IMR-90 (cell line): ENCODE results near the gene MDFIC2. TPM values are rescaled to one million over a fixed set of nuclear protein-coding genes. Genes with fewer than 3 reads are reported as not detected.

Source experiments
- ATAC-seq: fragments of 200-7000 bp; cut with Tn5 transposase; 2 replicates; pipeline ENCODE4 v1.9.1; 2020; ENCODE audit warnings: low read depth, mild to moderate bottlenecking, moderate library complexity
- BruUV-seq: library from RNA; stranded (reverse); fragments of 400-500 nt; replicated peaks from 2 replicates; lab custom pipeline; 2021; lab: Mats Ljungman, UMichigan
- CTCF ChIA-PET: fragments of 300-600 bp; formaldehyde crosslinking; extraction: SDS; loops from one replicate; lab custom pipeline; 2021; ENCODE audit warnings: antibody characterized with exemption; lab: Yijun Ruan, JAX
- POLR2A ChIA-PET: fragments of 300-600 bp; sonication (Branson Sonifier 250); formaldehyde crosslinking; loops from one replicate; lab custom pipeline; 2022; ENCODE audit warnings: antibody characterized with exemption; ENCODE audit not compliant: unreplicated experiment; lab: Charles Lee
- DNase-seq: peaks from one replicate; pipeline ENCODE4 v3.0.0; 2013
- H2AFZ ChIP-seq: replicated peaks from 2 replicates; pipeline ENCODE3; 2013; ENCODE audit warnings: low read length, mild to moderate bottlenecking; ENCODE audit not compliant: poor library complexity
- H2AK5ac ChIP-seq: 2 replicates; pipeline ENCODE4 v1.6.1; 2013; ENCODE audit warnings: low read depth, low read length, inconsistent platforms
- H2AK9ac ChIP-seq: replicated peaks from 2 replicates; pipeline ENCODE3; 2013; ENCODE audit warnings: mild to moderate bottlenecking, low read depth, low read length, moderate library complexity; ENCODE audit not compliant: poor library complexity
- H2BK120ac ChIP-seq: 2 replicates; pipeline ENCODE4 v1.6.1; 2013; ENCODE audit warnings: low read depth, low read length, inconsistent platforms
- H2BK15ac ChIP-seq: 3 replicates; pipeline ENCODE4 v1.6.1; 2013; ENCODE audit warnings: low read depth, low read length, inconsistent platforms
- H2BK20ac ChIP-seq: 2 replicates; pipeline ENCODE4 v1.6.1; 2013; ENCODE audit warnings: low read depth, mild to moderate bottlenecking, inconsistent platforms, low read length, moderate library complexity
- H2BK5ac ChIP-seq: 2 replicates; pipeline ENCODE4 v1.6.1; 2013; ENCODE audit warnings: mild to moderate bottlenecking, low read depth, low read length, inconsistent platforms; ENCODE audit not compliant: poor library complexity, severe bottlenecking
- H3K14ac ChIP-seq: replicated peaks from 2 replicates; pipeline ENCODE4 v1.6.1; 2013; ENCODE audit warnings: low read depth, low read length, inconsistent platforms
- H3K18ac ChIP-seq: 2 replicates; pipeline ENCODE4 v1.6.1; 2013; ENCODE audit warnings: low read depth, low read length, control low read depth
- H3K23ac ChIP-seq: 2 replicates; pipeline ENCODE4 v1.6.1; 2013; ENCODE audit warnings: low read depth, low read length, inconsistent platforms
- H3K27ac ChIP-seq: 2 replicates; pipeline ENCODE4 v1.5.1; 2013; ENCODE audit warnings: mild to moderate bottlenecking, control low read depth, low read length; ENCODE audit not compliant: insufficient read depth
- H3K27me3 ChIP-seq: 2 replicates; pipeline ENCODE4 v1.6.1; 2013; ENCODE audit warnings: low read length; ENCODE audit not compliant: control insufficient read depth, insufficient read depth
- H3K36me3 ChIP-seq: 2 replicates; pipeline ENCODE4 v1.6.1; 2013; ENCODE audit warnings: low read length, mixed read lengths; ENCODE audit not compliant: control insufficient read depth, insufficient read depth
- H3K4ac ChIP-seq: 2 replicates; pipeline ENCODE4 v1.6.1; 2013; ENCODE audit warnings: low read depth, low read length, inconsistent platforms
- H3K4me1 ChIP-seq: 2 replicates; pipeline ENCODE4 v1.6.1; 2013; ENCODE audit warnings: low read length, mixed read lengths; ENCODE audit not compliant: control insufficient read depth, insufficient read depth
- H3K4me2 ChIP-seq: 2 replicates; pipeline ENCODE4 v1.6.1; 2013; ENCODE audit warnings: low read depth, mild to moderate bottlenecking, control low read depth, low read length, moderate library complexity
- H3K4me3 ChIP-seq: 2 replicates; pipeline ENCODE4 v1.5.1; 2013; ENCODE audit warnings: low read depth, mild to moderate bottlenecking, control low read depth, low read length, moderate library complexity; ENCODE audit not compliant: insufficient read depth
- H3K56ac ChIP-seq: 2 replicates; pipeline ENCODE4 v1.6.1; 2013; ENCODE audit warnings: low read length, inconsistent platforms; ENCODE audit not compliant: insufficient read depth; ENCODE audit errors: extremely low read depth
- H3K79me1 ChIP-seq, 2 experiments: 2 replicates each; pipeline ENCODE4 v1.6.1; 2013; ENCODE audit warnings: low read length in 2 of 2, inconsistent platforms in 1 of 2, low read depth in 1 of 2
- H3K9ac ChIP-seq: 2 replicates; pipeline ENCODE4 v1.6.1; 2013; ENCODE audit warnings: low read depth, low read length, control low read depth
- H3K9me1 ChIP-seq: 2 replicates; pipeline ENCODE4 v1.6.1; 2013; ENCODE audit warnings: low read length, inconsistent platforms; ENCODE audit not compliant: insufficient read depth
- H3K9me3 ChIP-seq: 2 replicates; pipeline ENCODE4 v1.6.1; 2013; ENCODE audit warnings: low read length; ENCODE audit not compliant: control insufficient read depth, insufficient read depth
- H4K20me1 ChIP-seq: 2 replicates; pipeline ENCODE4 v1.6.1; 2013; ENCODE audit warnings: low read length, inconsistent platforms; ENCODE audit not compliant: insufficient read depth
- H4K5ac ChIP-seq: 2 replicates; pipeline ENCODE4 v1.6.1; 2013; ENCODE audit warnings: mild to moderate bottlenecking, low read depth, low read length, control low read depth
- H4K8ac ChIP-seq, 2 experiments: 2 replicates each; pipeline ENCODE4 v1.6.1; 2013; ENCODE audit warnings: low read depth in 2 of 2, low read length in 2 of 2, control low read depth in 1 of 2, inconsistent platforms in 1 of 2
- H4K91ac ChIP-seq: 2 replicates; pipeline ENCODE4 v1.6.1; 2013; ENCODE audit warnings: low read depth, low read length, inconsistent platforms; ENCODE audit not compliant: insufficient read depth
- NFE2L2 ChIP-seq: fragments of 150-350 bp; IDR thresholded peaks from 2 replicates; pipeline ENCODE4 v1.6.1; 2016; ENCODE audit warnings: low read depth, mild to moderate bottlenecking, low read length
- RCOR1 ChIP-seq: IDR thresholded peaks from 2 replicates; pipeline ENCODE4 v1.6.1; 2012; ENCODE audit warnings: mild to moderate bottlenecking, low read length, improper control_type of control experiment; ENCODE audit not compliant: insufficient replicate concordance
- WGBS, 2 experiments: methylation state at CpG; one replicate each; pipeline versions ENCODE4 v1.1.5 to v1.1.7; 2013; ENCODE audit warnings: missing lambda C conversion rate in 2 of 2; ENCODE audit not compliant: insufficient read length in 1 of 2; ENCODE audit errors: extremely low coverage in 2 of 2; 5-methylcytosine and 5-hydroxymethylcytosine counted together
- dilution Hi-C: fragments of 300-500 bp; cut with HindIII; formaldehyde crosslinking; loops from one replicate; pipeline ENCODE4 v1.14.3; 2018; ENCODE audit warnings: low sequenced_read_pairs; ENCODE audit not compliant: unreplicated experiment
- in situ Hi-C: fragments of 300-500 bp; cut with MboI; formaldehyde crosslinking; loops from 3 replicates; pipeline ENCODE4 v1.14.3; 2019; ENCODE audit warnings: low sequenced_read_pairs, inconsistent platforms, mixed read lengths
- intact Hi-C: fragments of 100-400 bp; cut with micrococcal nuclease; formaldehyde crosslinking; loops from 2 replicates; pipeline ENCODE4 v1.10.0; 2022
- polyA plus RNA-seq, 3 experiments: library from polyadenylated mRNA; depleted of rRNA; stranded (reverse); fragments of >200 nt; gene quantifications; 2 replicates each; pipeline ENCODE4 v1.2.3, GENCODE V29; 2012; ENCODE audit warnings: low replicate concordance in 1 of 3
- total RNA-seq: library from RNA; depleted of rRNA; stranded (reverse); fragments of >200 nt; gene quantifications from 2 replicates; pipeline ENCODE4 v1.2.3, GENCODE V29; 2012

The MDFIC2 gene
- total and polyA plus RNA-seq, 2 of the 4 experiments (the other 2 are of a cell fraction) = not detected

GRCh38 chr3:70183781-70184504 lies 128.5 kb downstream of the MDFIC2 start:
- H3K27ac ChIP-seq = no peak overlapping the region
- H2AK9ac ChIP-seq = no peak overlapping the region
- H3K9me3 ChIP-seq = no peaks in the 10 kb centered on the region
- H3K4ac ChIP-seq = no peak overlapping the region
- BruUV-seq = no TSS peak
- no peak overlapping the region for H4K5ac ChIP-seq
- H3K18ac ChIP-seq = no peak overlapping the region
- no peak overlapping the region for H4K91ac ChIP-seq
- H3K79me1 ChIP-seq = no peaks in the 10 kb centered on the region
- H2BK15ac ChIP-seq = no peak overlapping the region
- no peak overlapping the region for H2AK5ac ChIP-seq
- intact Hi-C loops = no loop called here
- no peak for DNase-seq
- H3K4me1 ChIP-seq = no peaks in the 10 kb centered on the region
- no peak for ATAC-seq
- no peaks in the 10 kb centered on the region for H4K20me1 ChIP-seq
- no peaks in the 10 kb centered on the region for H3K9me1 ChIP-seq
- TF ChIP-seq RCOR1 (no peak), NFE2L2 (no peak)
- in situ Hi-C loops = no loop called here
- POLR2A ChIA-PET = no interaction called here
- no peak overlapping the region for H3K14ac ChIP-seq
- no peak overlapping the region for H2BK120ac ChIP-seq
- no peak overlapping the region for H3K56ac ChIP-seq
- no peak overlapping the region for H2BK5ac ChIP-seq
- H3K23ac ChIP-seq = no peak overlapping the region
- no peak overlapping the region for H2BK20ac ChIP-seq
- no peak overlapping the region for H3K9ac ChIP-seq
- CTCF ChIA-PET = no interaction called here
- H2AFZ ChIP-seq = no peak overlapping the region
- H3K36me3 ChIP-seq = no peaks in the 10 kb centered on the region
- WGBS, 2 experiments = 0% methylated on average over 1 of the region's 8 CpGs; no CpG with 5 or more reads in 1 of the 2 experiments
- dilution Hi-C loops = no loop called here
- H4K8ac ChIP-seq = no peak overlapping the region
- H3K4me3 ChIP-seq = no peak overlapping the region
- H3K4me2 ChIP-seq = no peak overlapping the region
- H3K27me3 ChIP-seq = peaks cover 4% of the 10 kb centered on the region
